RWPE2 (cell line): ENCODE results near the gene F2.

Experiments
- ATAC-seq: fragments of 200-7000 bp; cut with Tn5 transposase; 3 replicates; pipeline ENCODE4 v1.9.1; 2021; ENCODE audit warnings: low read depth
- DNase-seq: peaks from one replicate; pipeline ENCODE4 v3.0.0-alpha.2; 2020; ENCODE audit warnings: low spot score
- H3K27ac ChIP-seq: fragments of 450-650 bp; 2 replicates; pipeline ENCODE4 v1.5.1; 2017; ENCODE audit warnings: mild to moderate bottlenecking; ENCODE audit not compliant: poor library complexity, severe bottlenecking
- H3K27me3 ChIP-seq: fragments of 250-450 bp; sonication (Bioruptor Pico); 2 replicates; pipeline ENCODE4 v1.5.1; 2021; ENCODE audit warnings: mild to moderate bottlenecking, moderate library complexity; ENCODE audit not compliant: insufficient read depth, poor library complexity, severe bottlenecking
- H3K36me3 ChIP-seq: fragments of 250-450 bp; sonication (Bioruptor Pico); 2 replicates; pipeline ENCODE4 v1.5.1; 2020; ENCODE audit warnings: low read depth, mild to moderate bottlenecking, moderate library complexity
- H3K4me1 ChIP-seq: fragments of 250-450 bp; sonication (Bioruptor Pico); 2 replicates; pipeline ENCODE4 v1.5.1; 2021; ENCODE audit warnings: mild to moderate bottlenecking, moderate library complexity; ENCODE audit not compliant: insufficient read depth, poor library complexity, severe bottlenecking
- H3K4me3 ChIP-seq: fragments of 250-450 bp; sonication (Bioruptor Pico); 2 replicates; pipeline ENCODE4 v1.5.1; 2021; ENCODE audit warnings: mild to moderate bottlenecking, moderate library complexity; ENCODE audit not compliant: severe bottlenecking
- H3K9me3 ChIP-seq: fragments of 250-450 bp; sonication (Bioruptor Pico); 2 replicates; pipeline ENCODE4 v1.5.1; 2021; ENCODE audit warnings: mild to moderate bottlenecking, moderate library complexity; ENCODE audit not compliant: severe bottlenecking
- CTCF ChIP-seq: fragments of 450-650 bp; IDR thresholded peaks from one replicate; pipeline ENCODE4 v1.5.1; 2017; ENCODE audit warnings: mild to moderate bottlenecking, moderate library complexity; ENCODE audit not compliant: poor library complexity, severe bottlenecking

F2 gene

GRCh38 chr11:46769636-46770221 is 50.7 kb downstream of the F2 start:
- no peaks in the 10 kb centered on the region for H3K9me3 ChIP-seq
- no peak for ATAC-seq
- no peak overlapping the region for H3K4me3 ChIP-seq
- peaks cover 97% of the 10 kb centered on the region for H3K36me3 ChIP-seq
- DNase-seq = no peak
- no peak for TF ChIP-seq CTCF
- no peaks in the 10 kb centered on the region for H3K4me1 ChIP-seq
- no peaks in the 10 kb centered on the region for H3K27me3 ChIP-seq
- no peak overlapping the region for H3K27ac ChIP-seq

GRCh38 chr11:46776878-46777277 is 57.9 kb downstream of the F2 start:
- peaks cover 97% of the 10 kb centered on the region for H3K36me3 ChIP-seq
- no peaks in the 10 kb centered on the region for H3K27me3 ChIP-seq

GRCh38 chr11:46778416-46778815 is 59.4 kb downstream of the F2 start:
- Histone ChIP-seq H3K4me1 (no peaks in the 10 kb centered on the region), H3K4me3 (no peak overlapping the region), H3K27ac (no peak overlapping the region), H3K9me3 (peaks cover 3% of the 10 kb centered on the region), H3K36me3 (peaks cover 100% of the 10 kb centered on the region), H3K27me3 (no peaks in the 10 kb centered on the region)
- TF ChIP-seq CTCF = no peak
- DNase-seq (no peak), ATAC-seq (no peak)

More at GRCh38 chr11:46776878-46777277, 57.9 kb downstream of the F2 start:
- H3K9me3 ChIP-seq = peaks cover 3% of the 10 kb centered on the region
- H3K27ac ChIP-seq = no peak overlapping the region
- DNase-seq (no peak), ATAC-seq (no peak)
- no peak overlapping the region for H3K4me3 ChIP-seq
- no peak for TF ChIP-seq CTCF
- H3K4me1 ChIP-seq = no peaks in the 10 kb centered on the region
